Uterus (tissue), 4 donors: ENCODE data around the gene PAIP2. TPM values are rescaled to one million over a fixed set of nuclear protein-coding genes. Genes with fewer than 3 reads are reported as not detected.
A peak's percentile ranks its signal among the peaks of the same experiment; 100 is the strongest.

Experiments used
- DNase-seq, 2 donors: peaks; one replicate each; pipeline ENCODE4 v3.0.0-alpha.2; 2019 to 2020
- H3K27ac ChIP-seq, 2 donors: fragments of 200-600 bp; sonication (generic); 1 replicate in 1 of 2; 2 replicates in 1 of 2; pipeline ENCODE4 v1.5.1; 2016 to 2018
- H3K27me3 ChIP-seq, 2 donors: fragments of 200-600 bp; sonication (generic); one replicate each; pipeline ENCODE4 v1.5.1; 2018 to 2019; ENCODE audit warnings: control low read depth in 1 of 2
- H3K36me3 ChIP-seq, 2 donors: fragments of 200-600 bp; sonication (generic); one replicate each; pipeline ENCODE4 v1.5.1; 2019; ENCODE audit warnings: control low read depth in 1 of 2
- H3K4me1 ChIP-seq, 2 donors: fragments of 200-600 bp; sonication (generic); one replicate each; pipeline ENCODE4 v1.5.1; 2018 to 2019; ENCODE audit warnings: control low read depth in 1 of 2
- H3K4me3 ChIP-seq, 2 donors: fragments of 200-600 bp; sonication (generic); 1 replicate in 1 of 2; 2 replicates in 1 of 2; pipeline ENCODE4 v1.5.1; 2018 to 2019; ENCODE audit warnings: mild to moderate bottlenecking in 1 of 2
- H3K9me3 ChIP-seq, 2 donors: fragments of 200-600 bp; sonication (generic); one replicate each; pipeline ENCODE4 v1.5.1; 2019; ENCODE audit warnings: control low read depth in 1 of 2
- POLR2A ChIP-seq, 2 donors: fragments of 450-650 bp; IDR thresholded peaks; one replicate each; pipeline ENCODE4 v1.6.1; 2016; ENCODE audit warnings: antibody characterized with exemption in 2 of 2, mild to moderate bottlenecking in 1 of 2, moderate library complexity in 1 of 2
- intact Hi-C: fragments of 100-400 bp; cut with DNase I; formaldehyde crosslinking; loops from one replicate; pipeline ENCODE4 v1.15.1; 2023; ENCODE audit warnings: low total_unique reads
- total RNA-seq, 4 donors: library from RNA; depleted of rRNA in 3 of 4; stranded (reverse); fragments of >200 nt in 3 of 4; gene quantifications; one replicate each; pipeline versions ENCODE4 v1.1.0 to v1.2.4, GENCODE V29; 2014 to 2023
- TF ChIP-seq, protein P1 (sequence below), 4 experiments: fragments of 200-600 bp in 2 of 4; fragments of 450-650 bp in 2 of 4; sonication (generic) in 2 of 4; IDR thresholded peaks; one replicate each; pipeline ENCODE4 v1.5.1; 2016 to 2019; ENCODE audit warnings: antibody characterized with exemption in 4 of 4, mild to moderate bottlenecking in 2 of 4, moderate library complexity in 1 of 4
- donor health status: DM: yes; HTN: yes; CAD: no.

PAIP2 gene
- total RNA-seq, 4 donors from 2014 or later = 43.5 to 144 (median 87.7) TPM

DNA sequence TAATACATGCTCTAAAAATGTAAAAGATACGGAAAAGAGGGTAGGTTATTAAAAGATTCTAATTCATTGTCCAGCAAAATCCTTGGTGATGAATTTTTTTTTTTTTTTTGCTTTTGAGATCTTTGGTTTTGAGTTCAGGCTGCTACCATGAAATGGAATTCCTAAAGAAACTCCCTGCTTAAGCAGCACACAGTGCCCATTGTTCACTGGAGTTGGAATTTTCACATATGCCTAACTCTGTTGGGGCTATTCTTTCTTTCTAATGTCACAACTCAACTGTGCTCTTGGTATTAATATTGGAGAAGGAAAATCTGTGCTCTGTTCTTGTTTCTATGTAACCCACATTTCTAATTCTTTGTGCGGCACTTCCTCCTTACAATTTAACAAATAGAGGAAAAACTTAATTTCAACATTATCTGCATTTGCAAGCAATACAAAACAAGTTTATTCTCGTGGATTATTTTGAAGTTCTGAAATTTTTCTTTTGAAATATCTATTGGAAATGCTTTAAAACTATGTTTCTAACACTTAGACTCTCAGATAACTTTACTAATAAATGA is 26.5 kb upstream of the PAIP2 start:
- Histone ChIP-seq H3K4me1 (peaks cover 7 to 14% of the 10 kb centered on the region in 2 donors), H3K27me3 (no peaks in the 10 kb centered on the region), H3K36me3 (no peaks in the 10 kb centered on the region), H3K4me3 (no peak overlapping the region), H3K9me3 (no peaks in the 10 kb centered on the region), H3K27ac (no peak overlapping the region)
- intact Hi-C loops = no loop called here
- no peak for TF ChIP-seq POLR2A (IDR thresholded peaks at IDR 0.05)
- TF ChIP-seq, protein P1, sequence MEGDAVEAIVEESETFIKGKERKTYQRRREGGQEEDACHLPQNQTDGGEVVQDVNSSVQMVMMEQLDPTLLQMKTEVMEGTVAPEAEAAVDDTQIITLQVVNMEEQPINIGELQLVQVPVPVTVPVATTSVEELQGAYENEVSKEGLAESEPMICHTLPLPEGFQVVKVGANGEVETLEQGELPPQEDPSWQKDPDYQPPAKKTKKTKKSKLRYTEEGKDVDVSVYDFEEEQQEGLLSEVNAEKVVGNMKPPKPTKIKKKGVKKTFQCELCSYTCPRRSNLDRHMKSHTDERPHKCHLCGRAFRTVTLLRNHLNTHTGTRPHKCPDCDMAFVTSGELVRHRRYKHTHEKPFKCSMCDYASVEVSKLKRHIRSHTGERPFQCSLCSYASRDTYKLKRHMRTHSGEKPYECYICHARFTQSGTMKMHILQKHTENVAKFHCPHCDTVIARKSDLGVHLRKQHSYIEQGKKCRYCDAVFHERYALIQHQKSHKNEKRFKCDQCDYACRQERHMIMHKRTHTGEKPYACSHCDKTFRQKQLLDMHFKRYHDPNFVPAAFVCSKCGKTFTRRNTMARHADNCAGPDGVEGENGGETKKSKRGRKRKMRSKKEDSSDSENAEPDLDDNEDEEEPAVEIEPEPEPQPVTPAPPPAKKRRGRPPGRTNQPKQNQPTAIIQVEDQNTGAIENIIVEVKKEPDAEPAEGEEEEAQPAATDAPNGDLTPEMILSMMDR (IDR thresholded peaks at IDR 0.05) = no peak
- DNase-seq = no peak

DNA sequence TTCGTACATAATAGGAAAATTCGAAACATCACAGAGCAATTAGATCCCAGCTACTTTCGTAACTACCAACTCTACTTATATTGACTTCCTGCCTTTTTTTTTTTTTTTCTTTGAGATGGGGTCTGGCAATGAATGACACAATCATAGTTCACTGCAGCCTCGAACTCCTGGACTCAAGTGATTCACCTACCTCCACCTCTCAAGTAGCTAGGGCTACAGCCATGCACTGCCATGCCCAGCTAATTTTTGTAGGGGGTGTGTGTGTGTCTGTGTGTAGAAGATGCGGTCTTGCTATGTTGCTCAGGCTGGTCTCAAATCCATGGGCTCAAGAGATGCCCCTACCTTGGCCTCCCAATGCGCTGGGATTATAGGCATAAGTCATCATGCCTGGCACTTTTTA is 5.8 kb upstream of the PAIP2 start:
- Histone ChIP-seq H3K9me3 (no peaks in the 10 kb centered on the region), H3K27ac (no peak overlapping the region), H3K36me3 (no peaks in the 10 kb centered on the region), H3K27me3 (no peaks in the 10 kb centered on the region), H3K4me3 (no peak overlapping the region), H3K4me1 (peaks cover under 1% of the 10 kb centered on the region in 2 donors)
- no peak for TF ChIP-seq POLR2A (IDR thresholded peaks at IDR 0.05)
- TF ChIP-seq, protein P1 (IDR thresholded peaks at IDR 0.05) = no peak
- no peak for DNase-seq
- intact Hi-C loops = no loop called here

DNA sequence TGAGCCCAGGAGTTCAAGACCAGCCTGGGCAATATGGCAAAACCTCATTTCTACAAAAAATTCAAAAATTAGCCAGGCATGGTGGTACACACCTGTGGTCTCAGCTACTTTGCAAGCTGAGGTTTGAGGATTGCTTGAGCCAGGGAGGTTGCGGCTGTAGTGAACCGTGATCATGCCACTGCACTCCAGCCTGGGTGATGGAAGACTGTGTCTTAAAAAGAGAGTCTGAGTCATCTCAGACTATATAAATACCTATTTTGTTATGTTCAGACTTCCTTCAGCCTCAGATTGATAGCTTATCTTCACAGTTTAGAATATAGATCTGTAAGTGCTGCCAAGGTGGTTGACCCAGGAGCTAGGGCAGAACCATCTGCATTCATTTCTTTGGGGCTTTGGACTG is 1.6 kb upstream of the PAIP2 start:
- Histone ChIP-seq H3K27me3 (no peaks in the 10 kb centered on the region), H3K36me3 (no peaks in the 10 kb centered on the region), H3K9me3 (no peaks in the 10 kb centered on the region), H3K27ac (no peak overlapping the region), H3K4me1 (peaks cover 5 to 6% of the 10 kb centered on the region in 2 donors), H3K4me3 (no peak overlapping the region)
- intact Hi-C loops = no loop called here
- no peak for DNase-seq
- TF ChIP-seq, protein P1 (IDR thresholded peaks at IDR 0.05) = no peak
- no peak for TF ChIP-seq POLR2A (IDR thresholded peaks at IDR 0.05)

DNA sequence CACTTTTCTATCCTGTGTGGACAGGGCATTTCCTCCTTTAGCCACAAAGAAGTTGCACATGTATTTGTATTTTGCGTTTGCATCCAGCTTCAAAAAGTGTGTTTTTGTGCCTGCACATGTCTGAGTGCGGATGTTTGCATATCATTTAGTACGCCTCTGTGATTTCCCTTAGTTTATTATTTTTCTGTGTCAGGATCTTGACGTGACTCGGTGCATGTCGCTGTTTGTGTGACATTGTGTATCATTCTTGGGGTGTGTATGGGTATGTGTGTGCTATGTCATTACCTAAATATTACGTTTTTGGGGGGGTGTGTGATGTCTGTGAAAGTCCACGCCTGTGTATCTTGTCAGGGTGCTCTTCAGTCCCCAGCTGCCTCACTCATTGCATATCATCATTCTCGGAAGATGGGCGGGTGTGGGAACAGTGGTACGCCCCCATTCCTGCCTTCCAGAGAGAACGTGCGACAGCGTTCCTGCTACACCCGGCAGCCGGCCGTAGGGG is 416 bp upstream of the PAIP2 start:
- intact Hi-C loops = no loop called here
- Histone ChIP-seq H3K27me3 (no peaks in the 10 kb centered on the region), H3K4me1 (peaks cover 5 to 6% of the 10 kb centered on the region in 2 donors), H3K4me3 (peak overlapping the region; percentile 84 to 92), H3K27ac (peak overlapping the region; percentile 96 to 98), H3K36me3 (no peaks in the 10 kb centered on the region), H3K9me3 (no peaks in the 10 kb centered on the region)
- no peak for TF ChIP-seq POLR2A (IDR thresholded peaks at IDR 0.05)
- TF ChIP-seq, protein P1 (IDR thresholded peaks at IDR 0.05) = no peak
- DNase-seq = no peak

DNA sequence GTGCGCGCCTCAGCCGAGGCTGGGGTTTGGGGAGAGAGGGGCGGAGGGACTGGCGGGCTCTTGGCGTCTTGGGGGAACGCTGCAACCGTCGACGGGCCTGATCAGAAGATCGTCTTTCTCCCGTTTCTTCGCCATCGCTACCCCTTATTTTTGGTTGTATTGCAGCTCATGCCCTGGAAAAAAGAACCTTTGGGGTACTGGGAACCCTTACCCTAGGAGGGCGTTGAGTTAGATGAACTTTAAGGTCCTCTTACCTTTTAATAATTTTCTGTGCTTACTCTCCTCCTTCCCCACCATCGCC is 719 bp downstream of the PAIP2 start:
- H3K4me3 ChIP-seq = peak overlapping the region; percentile 84 to 92
- H3K4me1 ChIP-seq = peaks cover 5 to 6% of the 10 kb centered on the region in 2 donors
- no peaks in the 10 kb centered on the region for H3K9me3 ChIP-seq
- intact Hi-C loops = no loop called here
- H3K36me3 ChIP-seq = no peaks in the 10 kb centered on the region
- no peak for DNase-seq
- H3K27ac ChIP-seq = peak overlapping the region; percentile 96 to 98
- TF ChIP-seq, protein P1 (IDR thresholded peaks at IDR 0.05) = no peak
- no peaks in the 10 kb centered on the region for H3K27me3 ChIP-seq
